Testis (tissue), 2 donors: Measurements from ENCODE around the gene HMHB1.

Experiments
- POLR2A ChIP-seq: fragments of 450-650 bp; IDR thresholded peaks from one replicate; pipeline ENCODE4 v1.6.1; 2017; ENCODE audit warnings: antibody characterized with exemption, mild to moderate bottlenecking, moderate library complexity
- TF ChIP-seq, protein P1 (sequence below), 3 experiments: fragments of 450-650 bp in 2 of 3; fragments of 200-600 bp in 1 of 3; sonication (generic) in 1 of 3; IDR thresholded peaks; one replicate each; pipeline ENCODE4 v1.5.1; 2016 to 2019; ENCODE audit warnings: antibody characterized with exemption in 3 of 3, mild to moderate bottlenecking in 2 of 3, moderate library complexity in 1 of 3

DNA sequence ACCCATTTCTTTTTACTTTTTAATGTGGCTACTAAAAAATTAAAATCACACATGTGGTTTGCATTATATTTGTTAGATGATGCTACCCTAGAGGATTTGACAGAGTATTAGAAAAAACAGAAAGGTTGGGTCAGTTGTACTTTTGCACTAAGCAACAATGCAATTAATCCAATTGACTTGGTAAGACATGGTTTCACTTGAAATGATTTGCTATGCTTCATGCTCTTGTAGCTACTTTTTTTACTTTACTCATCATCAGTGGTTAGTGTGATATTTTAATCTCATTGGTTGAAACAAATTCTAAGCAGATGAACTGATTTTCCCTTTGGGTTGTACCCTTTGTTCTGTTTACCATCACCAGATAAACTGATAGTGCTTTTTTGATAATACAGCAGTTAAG, 39.4 kb downstream of the HMHB1 start:
- TF ChIP-seq, protein P1, sequence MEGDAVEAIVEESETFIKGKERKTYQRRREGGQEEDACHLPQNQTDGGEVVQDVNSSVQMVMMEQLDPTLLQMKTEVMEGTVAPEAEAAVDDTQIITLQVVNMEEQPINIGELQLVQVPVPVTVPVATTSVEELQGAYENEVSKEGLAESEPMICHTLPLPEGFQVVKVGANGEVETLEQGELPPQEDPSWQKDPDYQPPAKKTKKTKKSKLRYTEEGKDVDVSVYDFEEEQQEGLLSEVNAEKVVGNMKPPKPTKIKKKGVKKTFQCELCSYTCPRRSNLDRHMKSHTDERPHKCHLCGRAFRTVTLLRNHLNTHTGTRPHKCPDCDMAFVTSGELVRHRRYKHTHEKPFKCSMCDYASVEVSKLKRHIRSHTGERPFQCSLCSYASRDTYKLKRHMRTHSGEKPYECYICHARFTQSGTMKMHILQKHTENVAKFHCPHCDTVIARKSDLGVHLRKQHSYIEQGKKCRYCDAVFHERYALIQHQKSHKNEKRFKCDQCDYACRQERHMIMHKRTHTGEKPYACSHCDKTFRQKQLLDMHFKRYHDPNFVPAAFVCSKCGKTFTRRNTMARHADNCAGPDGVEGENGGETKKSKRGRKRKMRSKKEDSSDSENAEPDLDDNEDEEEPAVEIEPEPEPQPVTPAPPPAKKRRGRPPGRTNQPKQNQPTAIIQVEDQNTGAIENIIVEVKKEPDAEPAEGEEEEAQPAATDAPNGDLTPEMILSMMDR (IDR thresholded peaks at IDR 0.05), result no peak
- no peak for TF ChIP-seq POLR2A
